ENCODE results near the gene OR4B1.

OR4B1 gene

DNA sequence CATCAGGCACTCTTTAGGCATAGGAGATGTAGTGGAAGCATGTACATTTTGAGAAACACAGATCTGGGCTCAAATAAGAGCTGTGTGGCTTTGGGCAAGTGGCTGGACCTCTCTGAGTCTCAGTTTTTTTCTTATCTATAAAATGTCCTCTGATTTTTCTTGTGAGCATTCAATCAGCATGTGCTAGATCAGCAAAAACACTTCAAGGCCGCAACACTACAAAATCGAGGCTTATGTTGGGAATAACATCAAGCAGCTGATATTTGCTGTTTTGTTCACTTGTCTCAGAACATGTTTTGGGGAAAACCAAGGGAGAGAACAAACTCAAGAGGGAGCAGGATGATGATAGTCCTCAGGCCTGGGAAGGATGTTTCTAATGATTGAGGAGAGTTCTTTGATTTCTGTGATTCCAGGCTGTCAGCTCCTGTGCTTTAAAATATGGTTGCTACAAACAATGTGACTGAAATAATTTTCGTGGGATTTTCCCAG, 46.9 kb downstream of the OR4B1 start, which contains the start of gene OR4X1:
TSS of gene OR4X1 (plus strand) at position 439 of the 489 bp plus-strand sequence. CDS start at position 439, 0 bp downstream.
- DNase-seq: no peak
